Endothelial cell of hepatic sinusoid (primary cell): ENCODE data around the gene KAT14.
"Not testable (repeated sequence)": the region's sequence is repeated elsewhere in the genome, so short reads cannot be mapped to it uniquely, and the experiment has no call there.

Experiments
- in situ Hi-C: cut with HindIII; loops from 2 replicates; pipeline ENCODE4 v1.10.0; 2017; ENCODE audit warnings: low sequenced_read_pairs

The KAT14 gene

GRCh38 chr20:18137412-18138265 is at the start of gene KAT14, which contains the start of gene PET117:
Gene KAT14 (plus strand): TSS chr20:18137863. CDS start chr20:18142661, 4,798 bp downstream.
Gene PET117 (plus strand): TSS chr20:18137863. CDS start chr20:18137956, 93 bp downstream.
- in situ Hi-C loops = no loop called here

GRCh38 chr20:18088298-18088697 is 49.4 kb upstream of the KAT14 start:
- in situ Hi-C loops = not testable (repeated sequence)

GRCh38 chr20:18088841-18089240 is 48.8 kb upstream of the KAT14 start:
- in situ Hi-C loops = not testable (repeated sequence)

- in situ Hi-C loops = no loop called here
Measured at GRCh38 chr20:18090044-18090443, 47.6 kb upstream of the KAT14 start.

- in situ Hi-C loops = no loop called here
Measured at GRCh38 chr20:18090477-18090876, 47.2 kb upstream of the KAT14 start.

- in situ Hi-C loops = no loop called here
Measured at GRCh38 chr20:18091623-18092022, 46.0 kb upstream of the KAT14 start.

GRCh38 chr20:18092890-18093289 is 44.8 kb upstream of the KAT14 start:
- in situ Hi-C loops = no loop called here

- in situ Hi-C loops = no loop called here
Measured at GRCh38 chr20:18093388-18093787, 44.3 kb upstream of the KAT14 start.

GRCh38 chr20:18094191-18094590 is 43.5 kb upstream of the KAT14 start:
- in situ Hi-C loops = no loop called here

GRCh38 chr20:18100569-18100968 is 37.1 kb upstream of the KAT14 start:
- in situ Hi-C loops = not testable (repeated sequence)

- in situ Hi-C loops = no loop called here
Measured at GRCh38 chr20:18101125-18101810, 36.4 kb upstream of the KAT14 start.

GRCh38 chr20:18103497-18103896 is 34.2 kb upstream of the KAT14 start:
- in situ Hi-C loops = no loop called here

GRCh38 chr20:18108326-18108725 is 29.3 kb upstream of the KAT14 start:
- in situ Hi-C loops = no loop called here

- in situ Hi-C loops = not testable (repeated sequence)
Measured at GRCh38 chr20:18128574-18128973, 9.1 kb upstream of the KAT14 start.

GRCh38 chr20:18132663-18133062 is 5.0 kb upstream of the KAT14 start:
- in situ Hi-C loops = no loop called here

GRCh38 chr20:18133962-18134361 is 3.7 kb upstream of the KAT14 start:
- in situ Hi-C loops = no loop called here

- in situ Hi-C loops = no loop called here
Measured at GRCh38 chr20:18138266-18138582, 561 bp downstream of the KAT14 start.

GRCh38 chr20:18138639-18139583 is 1.2 kb downstream of the KAT14 start:
- in situ Hi-C loops = no loop called here

GRCh38 chr20:18139832-18140231 is 2.2 kb downstream of the KAT14 start:
- in situ Hi-C loops = no loop called here

- in situ Hi-C loops = no loop called here
Measured at GRCh38 chr20:18144541-18145099, 7.0 kb downstream of the KAT14 start.

GRCh38 chr20:18154342-18154741 is 16.7 kb downstream of the KAT14 start:
- in situ Hi-C loops = no loop called here
